HEK293 (cell line): ENCODE results near the gene KRT6A.
"Not testable (repeated sequence)": the region's sequence is repeated elsewhere in the genome, so short reads cannot be mapped to it uniquely, and the experiment has no call there.

ENCODE experiments used
- CTCF ChIA-PET: fragments of 350-600 bp; formaldehyde crosslinking; extraction: SDS; loops from one replicate; lab custom pipeline; 2021; ENCODE audit warnings: antibody characterized with exemption; lab: Yijun Ruan, JAX
- POLR2A ChIA-PET: fragments of 300-600 bp; formaldehyde crosslinking; extraction: SDS; loops from one replicate; lab custom pipeline; 2020; ENCODE audit warnings: antibody characterized with exemption, inconsistent platforms; lab: Yijun Ruan, JAX
- H3K27ac ChIP-seq: fragments of 200-500 bp; sonication (Bioruptor generic); 2 replicates; pipeline ENCODE4 v1.5.1; 2014; ENCODE audit warnings: low read depth, low read length, control low read depth, inconsistent platforms; ENCODE audit errors: extremely low read depth
- H3K36me3 ChIP-seq, 2 experiments: fragments of 200-500 bp in 1 of 2; sonication (Bioruptor generic) in 1 of 2; 1 replicate in 1 of 2; 2 replicates in 1 of 2; pipeline ENCODE4 v1.5.1; 2014 to 2017; ENCODE audit warnings: inconsistent platforms in 2 of 2, low read length in 2 of 2; ENCODE audit not compliant: control insufficient read depth in 2 of 2, insufficient read depth in 1 of 2
- H3K4me1 ChIP-seq: fragments of 200-500 bp; sonication (Bioruptor generic); 2 replicates; pipeline ENCODE4 v1.5.1; 2014; ENCODE audit warnings: mild to moderate bottlenecking, low read length, inconsistent platforms; ENCODE audit not compliant: control insufficient read depth, insufficient read depth
- H3K4me3 ChIP-seq: 2 replicates; pipeline ENCODE4 v1.5.1; 2011; ENCODE audit warnings: low read depth, mild to moderate bottlenecking, control low read depth, low read length, moderate library complexity
- H3K9me3 ChIP-seq: fragments of 200-500 bp; sonication (Bioruptor generic); 2 replicates; pipeline ENCODE4 v1.5.1; 2014; ENCODE audit warnings: low read depth, low read length, inconsistent platforms; ENCODE audit not compliant: control insufficient read depth, insufficient read depth
- EGR2 ChIP-seq: fragments of 450-650 bp; formaldehyde crosslinking; IDR thresholded peaks from 2 replicates; pipeline ENCODE4 v1.5.1; 2016; ENCODE audit warnings: low read depth, missing biosample characterization, missing genetic modification characterization
- GLIS2 ChIP-seq: fragments of 450-650 bp; formaldehyde crosslinking; IDR thresholded peaks from 2 replicates; pipeline ENCODE4 v1.5.1; 2016; ENCODE audit warnings: missing biosample characterization, missing genetic modification characterization
- ZBTB1 ChIP-seq: fragments of 450-650 bp; formaldehyde crosslinking; IDR thresholded peaks from 2 replicates; pipeline ENCODE4 v1.5.1; 2016; ENCODE audit warnings: missing biosample characterization, missing genetic modification characterization
- ZNF555 ChIP-seq: fragments of 450-650 bp; formaldehyde crosslinking; conservative IDR thresholded peaks from 2 replicates; pipeline ENCODE4 v1.5.1; 2017; ENCODE audit warnings: missing biosample characterization, mild to moderate bottlenecking, missing genetic modification characterization, inconsistent platforms
- ZNF670 ChIP-seq: fragments of 450-650 bp; formaldehyde crosslinking; IDR thresholded peaks from 2 replicates; pipeline ENCODE4 v1.5.1; 2016; ENCODE audit warnings: missing biosample characterization, missing genetic modification characterization, low read depth
- ZNF768 ChIP-seq: fragments of 450-650 bp; formaldehyde crosslinking; IDR thresholded peaks from 2 replicates; pipeline ENCODE4 v1.5.1; 2018; ENCODE audit warnings: missing biosample characterization, mild to moderate bottlenecking, missing genetic modification characterization
- ZSCAN30 ChIP-seq: fragments of 450-650 bp; IDR thresholded peaks from 2 replicates; pipeline ENCODE4 v1.5.1; 2018; ENCODE audit warnings: missing biosample characterization, mild to moderate bottlenecking, missing genetic modification characterization, moderate library complexity
- TF ChIP-seq, protein P1 (sequence below): fragments of 450-650 bp; formaldehyde crosslinking; IDR thresholded peaks from 2 replicates; pipeline ENCODE4 v1.5.1; 2016; ENCODE audit warnings: missing biosample characterization, missing genetic modification characterization
- TF ChIP-seq, protein P2 (sequence below): fragments of 450-650 bp; formaldehyde crosslinking; IDR thresholded peaks from 2 replicates; pipeline ENCODE4 v1.5.1; 2016; ENCODE audit warnings: missing biosample characterization, missing genetic modification characterization
- TF ChIP-seq, protein P3 (sequence below): fragments of 450-650 bp; formaldehyde crosslinking; IDR thresholded peaks from 2 replicates; pipeline ENCODE4 v1.5.1; 2016; ENCODE audit warnings: missing biosample characterization, missing genetic modification characterization

The KRT6A gene

DNA sequence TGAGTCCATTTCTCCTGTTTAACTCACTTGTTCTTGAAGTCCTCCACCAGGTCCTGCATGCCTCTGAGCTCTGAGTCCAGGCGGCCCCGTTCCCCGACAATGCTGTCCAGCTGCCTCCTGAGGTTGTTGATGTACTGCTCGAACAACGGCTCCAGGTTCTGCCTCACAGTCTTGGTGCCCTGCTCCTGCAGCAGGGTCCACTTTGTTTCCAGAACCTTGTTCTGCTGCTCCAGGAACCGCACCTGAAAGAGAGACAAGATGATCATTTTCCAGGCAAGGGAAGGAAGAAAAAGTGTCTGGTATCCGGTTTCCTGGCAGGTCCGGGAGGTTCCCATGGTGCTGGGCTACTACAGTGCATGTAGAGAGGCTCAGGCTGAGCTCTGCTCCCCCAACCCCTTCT is 1.6 kb downstream of the KRT6A start:
- H3K4me1 ChIP-seq, H3K9me3 ChIP-seq, CTCF ChIA-PET, H3K36me3 ChIP-seq, H3K27ac ChIP-seq, POLR2A ChIA-PET, H3K4me3 ChIP-seq: not testable (repeated sequence)

DNA sequence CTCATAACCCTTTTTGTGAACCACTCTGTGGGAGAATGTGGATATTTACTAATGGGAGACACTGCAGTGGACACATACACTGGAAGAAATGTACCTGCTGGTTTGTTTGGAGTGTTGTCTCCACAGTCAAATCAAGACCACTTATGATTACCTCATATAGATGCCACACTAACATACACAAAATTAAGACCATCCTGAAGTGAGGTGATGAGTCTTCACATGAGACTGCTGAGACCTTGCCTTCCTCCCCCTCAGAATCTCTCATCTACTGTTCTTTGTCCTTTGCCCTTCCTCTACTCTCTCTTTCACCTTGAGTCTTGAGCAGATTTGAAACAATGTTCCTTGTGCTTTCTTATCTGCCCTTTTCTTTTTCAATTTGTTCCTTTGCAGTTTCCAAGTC is 4.3 kb downstream of the KRT6A start:
- no peak overlapping the region for H3K27ac ChIP-seq
- H3K4me1 ChIP-seq = no peaks in the 10 kb centered on the region
- H3K36me3 ChIP-seq = no peaks in the 10 kb centered on the region
- no peak overlapping the region for H3K4me3 ChIP-seq
- ChIA-PET POLR2A (no interaction called here), CTCF (no interaction called here)
- no peak for TF ChIP-seq ZBTB1
- no peak for TF ChIP-seq ZNF768 (tag by site-specific recombination)
- TF ChIP-seq ZNF670 (tag by site-specific recombination) = no peak
- TF ChIP-seq ZSCAN30 (tag by site-specific recombination) = no peak
- TF ChIP-seq ZNF555 (tag by site-specific recombination) = no peak
- H3K9me3 ChIP-seq = no peaks in the 10 kb centered on the region

DNA sequence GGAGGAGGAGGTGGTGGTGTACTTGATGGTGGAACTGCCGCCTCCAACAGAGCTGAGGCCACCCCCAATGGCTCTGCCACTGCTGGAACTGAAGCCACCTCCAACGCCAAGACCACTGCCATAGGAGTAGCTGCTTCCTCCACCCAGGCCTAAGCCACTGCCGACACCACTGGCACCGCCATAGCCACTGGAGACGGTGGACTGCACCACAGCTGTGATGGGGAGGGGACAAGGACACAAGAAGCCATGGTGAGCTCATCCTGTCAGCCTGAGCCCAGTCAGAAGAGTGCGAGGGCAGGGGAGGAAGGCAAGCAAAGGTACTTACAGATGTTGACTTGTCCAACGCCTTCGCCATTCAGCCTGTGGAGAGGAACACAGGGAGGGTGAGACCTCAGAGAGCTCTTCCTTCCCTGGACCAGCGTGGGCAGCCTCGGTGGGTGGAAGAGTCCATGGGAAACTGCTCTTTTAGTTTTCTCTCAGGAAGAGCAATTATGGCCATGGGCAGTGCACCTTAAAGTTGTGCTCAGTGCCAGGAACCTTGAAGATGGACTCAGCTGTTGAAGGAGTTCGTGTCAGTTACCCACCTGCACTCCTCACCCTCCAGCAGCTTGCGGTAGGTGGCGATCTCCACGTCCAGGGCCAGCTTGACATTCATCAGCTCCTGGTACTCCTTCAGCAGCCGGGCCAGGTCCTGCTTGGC is 5.2 kb downstream of the KRT6A start:
- H3K9me3 ChIP-seq, POLR2A ChIA-PET, H3K27ac ChIP-seq, H3K4me3 ChIP-seq, H3K4me1 ChIP-seq, H3K36me3 ChIP-seq: not testable (repeated sequence)
- CTCF ChIA-PET = interaction anchor here (0.6 kb wide), 1 partner anchor 386 kb away, joined by 3 read pairs; no protein-coding TSS in a partner anchor

DNA sequence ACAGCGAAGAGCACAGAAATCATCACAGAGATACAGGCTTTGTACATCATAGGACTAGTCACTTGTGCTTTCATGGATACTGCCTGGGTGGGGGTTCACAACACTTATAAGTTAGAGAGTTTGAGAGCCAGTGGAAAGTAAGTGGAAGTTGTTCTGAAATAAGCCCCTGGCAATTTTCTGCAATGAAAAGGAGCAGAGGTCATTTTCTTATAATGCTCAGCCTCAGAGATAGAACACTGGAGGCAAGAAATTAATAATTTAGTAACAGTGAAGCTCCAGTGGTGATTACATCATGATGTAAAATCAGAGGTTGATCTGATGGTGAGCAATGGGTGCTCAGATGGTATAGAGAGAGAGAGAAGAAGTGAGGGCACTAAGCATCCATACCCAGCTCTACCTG is 5.8 kb downstream of the KRT6A start:
- TF ChIP-seq EGR2 (tag by site-specific recombination) = no peak
- no peak for TF ChIP-seq GLIS2 (tag by site-specific recombination)
- TF ChIP-seq, protein P1, sequence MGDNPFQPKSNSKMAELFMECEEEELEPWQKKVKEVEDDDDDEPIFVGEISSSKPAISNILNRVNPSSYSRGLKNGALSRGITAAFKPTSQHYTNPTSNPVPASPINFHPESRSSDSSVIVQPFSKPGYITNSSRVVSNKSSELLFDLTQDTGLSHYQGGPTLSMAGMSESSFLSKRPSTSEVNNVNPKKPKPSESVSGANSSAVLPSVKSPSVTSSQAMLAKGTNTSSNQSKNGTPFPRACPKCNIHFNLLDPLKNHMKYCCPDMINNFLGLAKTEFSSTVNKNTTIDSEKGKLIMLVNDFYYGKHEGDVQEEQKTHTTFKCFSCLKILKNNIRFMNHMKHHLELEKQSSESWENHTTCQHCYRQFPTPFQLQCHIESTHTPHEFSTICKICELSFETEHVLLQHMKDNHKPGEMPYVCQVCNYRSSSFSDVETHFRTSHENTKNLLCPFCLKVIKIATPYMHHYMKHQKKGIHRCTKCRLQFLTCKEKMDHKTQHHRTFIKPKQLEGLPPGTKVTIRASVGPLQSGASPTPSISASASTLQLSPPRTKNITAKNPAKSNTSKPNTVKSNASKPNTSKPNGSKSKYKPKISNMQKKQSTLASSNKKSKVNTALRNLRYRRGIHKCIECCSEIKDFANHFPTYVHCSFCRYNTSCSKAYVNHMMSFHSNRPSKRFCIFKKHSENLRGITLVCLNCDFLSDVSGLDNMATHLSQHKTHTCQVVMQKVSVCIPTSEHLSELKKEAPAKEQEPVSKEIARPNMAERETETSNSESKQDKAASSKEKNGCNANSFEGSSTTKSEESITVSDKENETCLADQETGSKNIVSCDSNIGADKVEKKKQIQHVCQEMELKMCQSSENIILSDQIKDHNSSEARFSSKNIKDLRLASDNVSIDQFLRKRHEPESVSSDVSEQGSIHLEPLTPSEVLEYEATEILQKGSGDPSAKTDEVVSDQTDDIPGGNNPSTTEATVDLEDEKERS (tag by site-specific recombination) = no peak
- TF ChIP-seq, protein P2, sequence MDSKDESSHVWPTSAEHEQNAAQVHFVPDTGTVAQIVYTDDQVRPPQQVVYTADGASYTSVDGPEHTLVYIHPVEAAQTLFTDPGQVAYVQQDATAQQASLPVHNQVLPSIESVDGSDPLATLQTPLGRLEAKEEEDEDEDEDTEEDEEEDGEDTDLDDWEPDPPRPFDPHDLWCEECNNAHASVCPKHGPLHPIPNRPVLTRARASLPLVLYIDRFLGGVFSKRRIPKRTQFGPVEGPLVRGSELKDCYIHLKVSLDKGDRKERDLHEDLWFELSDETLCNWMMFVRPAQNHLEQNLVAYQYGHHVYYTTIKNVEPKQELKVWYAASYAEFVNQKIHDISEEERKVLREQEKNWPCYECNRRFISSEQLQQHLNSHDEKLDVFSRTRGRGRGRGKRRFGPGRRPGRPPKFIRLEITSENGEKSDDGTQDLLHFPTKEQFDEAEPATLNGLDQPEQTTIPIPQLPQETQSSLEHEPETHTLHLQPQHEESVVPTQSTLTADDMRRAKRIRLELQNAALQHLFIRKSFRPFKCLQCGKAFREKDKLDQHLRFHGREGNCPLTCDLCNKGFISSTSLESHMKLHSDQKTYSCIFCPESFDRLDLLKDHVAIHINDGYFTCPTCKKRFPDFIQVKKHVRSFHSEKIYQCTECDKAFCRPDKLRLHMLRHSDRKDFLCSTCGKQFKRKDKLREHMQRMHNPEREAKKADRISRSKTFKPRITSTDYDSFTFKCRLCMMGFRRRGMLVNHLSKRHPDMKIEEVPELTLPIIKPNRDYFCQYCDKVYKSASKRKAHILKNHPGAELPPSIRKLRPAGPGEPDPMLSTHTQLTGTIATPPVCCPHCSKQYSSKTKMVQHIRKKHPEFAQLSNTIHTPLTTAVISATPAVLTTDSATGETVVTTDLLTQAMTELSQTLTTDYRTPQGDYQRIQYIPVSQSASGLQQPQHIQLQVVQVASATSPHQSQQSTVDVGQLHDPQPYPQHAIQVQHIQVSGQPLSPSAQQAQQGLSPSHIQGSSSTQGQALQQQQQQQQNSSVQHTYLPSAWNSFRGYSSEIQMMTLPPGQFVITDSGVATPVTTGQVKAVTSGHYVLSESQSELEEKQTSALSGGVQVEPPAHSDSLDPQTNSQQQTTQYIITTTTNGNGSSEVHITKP (tag by site-specific recombination) = no peak
- TF ChIP-seq, protein P3, sequence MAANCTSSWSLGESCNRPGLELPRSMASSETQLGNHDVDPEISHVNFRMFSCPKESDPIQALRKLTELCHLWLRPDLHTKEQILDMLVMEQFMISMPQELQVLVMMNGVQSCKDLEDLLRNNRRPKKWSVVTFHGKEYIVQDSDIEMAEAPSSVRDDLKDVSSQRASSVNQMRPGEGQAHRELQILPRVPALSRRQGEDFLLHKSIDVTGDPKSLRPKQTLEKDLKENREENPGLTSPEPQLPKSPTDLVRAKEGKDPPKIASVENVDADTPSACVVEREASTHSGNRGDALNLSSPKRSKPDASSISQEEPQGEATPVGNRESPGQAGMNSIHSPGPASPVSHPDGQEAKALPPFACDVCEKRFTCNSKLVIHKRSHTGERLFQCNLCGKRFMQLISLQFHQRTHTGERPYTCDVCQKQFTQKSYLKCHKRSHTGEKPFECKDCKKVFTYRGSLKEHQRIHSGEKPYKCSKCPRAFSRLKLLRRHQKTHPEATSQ (tag by site-specific recombination) = no peak
- H3K4me1 ChIP-seq = no peaks in the 10 kb centered on the region
- H3K9me3 ChIP-seq = no peaks in the 10 kb centered on the region
- no peak overlapping the region for H3K4me3 ChIP-seq
- no peak overlapping the region for H3K27ac ChIP-seq
- CTCF ChIA-PET = no interaction called here
- POLR2A ChIA-PET = no interaction called here
- H3K36me3 ChIP-seq = no peaks in the 10 kb centered on the region
